Cardiac fibroblast (primary cell): ENCODE measurements around the gene PCDHGB3.
"Not testable (repeated sequence)": the region's sequence is repeated elsewhere in the genome, so short reads cannot be mapped to it uniquely, and the experiment has no call there.

Experiments used
- DNase-seq, 2 donors: peaks; one replicate each; pipeline versions ENCODE4 v3.0.0 to v3.0.0-alpha.2; 2010; ENCODE audit warnings: low read depth in 2 of 2
- H3K4me3 ChIP-seq, 2 donors: replicated peaks in 1 of 2; 1 replicate in 1 of 2; 2 replicates in 1 of 2; pipeline ENCODE4 v1.5.1; 2011; ENCODE audit warnings: low read depth in 2 of 2, low read length in 2 of 2, mild to moderate bottlenecking in 2 of 2, moderate library complexity in 1 of 2
- CTCF ChIP-seq: IDR thresholded peaks from one replicate; pipeline ENCODE4 v1.5.1; 2011; ENCODE audit warnings: low read depth, mild to moderate bottlenecking, low read length, inconsistent platforms

The PCDHGB3 gene

GRCh38 chr5:141369994-141370848 is at the start of gene PCDHGB3:
TSS of gene PCDHGB3 (plus strand) at chr5:141370242. CDS start at chr5:141370395, 153 bp downstream.
- DNase-seq, result peak; percentile 66 to 73
- H3K4me3 ChIP-seq, result peak within 1 kb of the TSS; percentile 30 to 38
- TF ChIP-seq CTCF, result peak; percentile 52

- no peak for DNase-seq
- H3K4me3 ChIP-seq, result no peak overlapping the region
- TF ChIP-seq CTCF, result no peak
These were observed 47.8 kb upstream of the PCDHGB3 start for GRCh38 chr5:141322261-141322660.

GRCh38 chr5:141326088-141326854 is 43.8 kb upstream of the PCDHGB3 start:
- peak; percentile 78 for TF ChIP-seq CTCF
- peak; percentile 72 to 81 for DNase-seq
- H3K4me3 ChIP-seq, result peak overlapping the region; percentile 35 to 41

GRCh38 chr5:141328231-141328630 is 41.8 kb upstream of the PCDHGB3 start:
- DNase-seq, result no peak
- no peak overlapping the region for H3K4me3 ChIP-seq
- TF ChIP-seq CTCF, result no peak

GRCh38 chr5:141330299-141331080 is 39.6 kb upstream of the PCDHGB3 start, which contains the start of gene PCDHGA1:
TSS of gene PCDHGA1 (plus strand) at chr5:141330514.
- TF ChIP-seq CTCF, result peak; percentile 72
- DNase-seq, result peak; percentile 59 to 75
- H3K4me3 ChIP-seq, result peak within 1 kb of the TSS; percentile 0 to 35

GRCh38 chr5:141332571-141332970 is 37.5 kb upstream of the PCDHGB3 start:
- DNase-seq, H3K4me3 ChIP-seq: not testable (repeated sequence)
